Ectodermal cell (in vitro differentiated cells): Measurements from ENCODE around the gene PDZK1.
"Not testable (repeated sequence)": the region's sequence is repeated elsewhere in the genome, so short reads cannot be mapped to it uniquely, and the experiment has no call there.

ENCODE experiments used
- H3K27ac ChIP-seq: 2 replicates; pipeline ENCODE4 v1.7.0; 2013; ENCODE audit warnings: mild to moderate bottlenecking, low read depth, low read length; ENCODE audit not compliant: insufficient read depth, poor library complexity, severe bottlenecking
- H3K27me3 ChIP-seq: 2 replicates; pipeline ENCODE4 v1.7.0; 2013; ENCODE audit warnings: mild to moderate bottlenecking, low read length; ENCODE audit not compliant: insufficient read depth, control insufficient read depth, poor library complexity, severe bottlenecking
- H3K36me3 ChIP-seq: one replicate; pipeline ENCODE4 v1.7.0; 2013; ENCODE audit warnings: low read length; ENCODE audit not compliant: control insufficient read depth, insufficient read depth
- H3K4me1 ChIP-seq: one replicate; pipeline ENCODE4 v1.7.0; 2013; ENCODE audit warnings: low read length; ENCODE audit not compliant: control insufficient read depth, insufficient read depth
- H3K4me3 ChIP-seq: 2 replicates; pipeline ENCODE4 v1.7.0; 2013; ENCODE audit warnings: low read depth, low read length, control low read depth; ENCODE audit not compliant: insufficient read depth
- H3K9me3 ChIP-seq: 2 replicates; pipeline ENCODE4 v1.7.0; 2013; ENCODE audit warnings: mild to moderate bottlenecking, low read length, moderate library complexity; ENCODE audit not compliant: control insufficient read depth
- WGBS, 2 experiments: methylation state at CpG; one replicate each; pipeline ENCODE4 v1.1.7; 2013; ENCODE audit warnings: missing lambda C conversion rate in 2 of 2; 5-methylcytosine and 5-hydroxymethylcytosine counted together

Gene PDZK1

GRCh38 chr1:145692785-145693443 lies 14.3 kb downstream of the PDZK1 start:
- WGBS, 2 experiments = 91 to 96% methylated on average over 11 of the region's 11 CpGs
- Histone ChIP-seq H3K36me3 (no peaks in the 10 kb centered on the region), H3K4me3 (no peak overlapping the region), H3K9me3 (no peaks in the 10 kb centered on the region), H3K4me1 (no peaks in the 10 kb centered on the region), H3K27ac (no peak overlapping the region), H3K27me3 (no peaks in the 10 kb centered on the region)

DNA sequence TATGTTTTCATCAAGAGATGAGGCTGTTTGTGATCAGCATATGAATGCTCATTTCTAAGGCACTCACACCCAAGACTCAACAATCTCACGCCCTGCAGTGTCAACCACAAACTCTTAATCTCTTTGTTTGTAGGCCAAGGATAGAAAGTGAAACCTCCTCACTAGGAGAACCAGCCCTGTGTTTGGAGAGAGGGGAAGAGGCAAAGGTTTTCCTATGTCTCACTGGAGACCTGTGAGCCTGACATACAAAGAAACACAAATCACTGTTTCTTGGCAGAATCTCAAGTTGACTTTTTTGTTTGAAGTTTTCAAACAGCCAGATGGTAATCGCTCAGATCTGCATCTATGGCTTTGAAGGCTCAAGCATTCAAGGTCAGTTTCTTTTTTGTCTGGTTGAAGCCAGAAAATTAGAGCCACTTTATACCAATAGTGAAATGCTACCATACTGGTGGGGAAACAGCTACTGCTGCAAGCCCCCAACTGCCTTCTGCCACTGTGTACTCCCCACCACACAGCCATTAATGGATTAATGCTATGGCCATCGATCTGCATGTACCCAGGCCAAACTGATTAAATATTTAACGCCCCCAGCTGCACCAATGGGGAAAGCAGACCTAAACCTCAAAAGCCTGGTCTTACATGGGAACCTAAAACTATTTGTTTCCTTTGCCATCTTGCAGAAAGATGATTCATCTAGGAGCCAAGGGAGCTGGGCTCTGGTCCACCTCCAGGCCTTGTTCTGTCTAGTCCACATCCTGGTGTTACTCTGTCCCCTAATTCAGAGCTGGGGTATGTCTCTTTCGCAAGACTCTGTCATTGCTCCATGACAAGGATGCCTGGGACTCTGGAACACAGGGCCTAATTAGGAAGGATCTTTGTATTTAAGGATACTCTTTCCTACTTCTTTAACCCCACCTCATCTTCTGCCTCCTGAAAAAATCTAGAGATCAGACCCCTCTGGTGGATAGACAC lies 16.3 kb downstream of the PDZK1 start:
- Histone ChIP-seq H3K36me3 (no peaks in the 10 kb centered on the region), H3K27me3 (no peaks in the 10 kb centered on the region), H3K4me3 (no peak overlapping the region), H3K27ac (no peak overlapping the region), H3K9me3 (no peaks in the 10 kb centered on the region), H3K4me1 (no peaks in the 10 kb centered on the region)
- WGBS, 2 experiments = 92 to 94% methylated on average over 4 to 5 of the region's 5 CpGs

DNA sequence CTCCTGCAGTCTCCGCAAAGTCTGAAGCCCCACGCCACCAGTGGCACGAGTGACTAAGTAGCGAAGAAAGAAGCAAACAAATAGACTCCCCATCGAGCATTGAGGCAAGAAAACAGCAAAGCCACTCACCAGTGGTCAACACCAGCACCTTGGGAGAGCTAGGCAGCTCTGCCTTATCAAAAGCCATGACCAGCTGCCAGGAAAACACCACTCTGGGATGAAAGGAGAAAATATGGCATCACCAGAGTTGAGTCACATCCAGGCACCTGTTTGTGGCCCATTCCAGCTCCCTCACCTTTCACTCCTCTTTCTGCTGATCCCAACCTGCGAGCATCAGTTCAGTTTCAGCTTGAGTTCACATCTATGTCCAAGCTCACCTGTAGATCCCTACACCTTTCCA lies 17.2 kb downstream of the PDZK1 start:
- 95% methylated on average over 6 of the region's 6 CpGs for whole genome bisulfite sequencing, 2 experiments
- no peaks in the 10 kb centered on the region for H3K27me3 ChIP-seq
- no peak overlapping the region for H3K27ac ChIP-seq
- H3K4me3 ChIP-seq = no peak overlapping the region
- H3K4me1 ChIP-seq = no peaks in the 10 kb centered on the region
- H3K36me3 ChIP-seq = no peaks in the 10 kb centered on the region
- H3K9me3 ChIP-seq = no peaks in the 10 kb centered on the region

DNA sequence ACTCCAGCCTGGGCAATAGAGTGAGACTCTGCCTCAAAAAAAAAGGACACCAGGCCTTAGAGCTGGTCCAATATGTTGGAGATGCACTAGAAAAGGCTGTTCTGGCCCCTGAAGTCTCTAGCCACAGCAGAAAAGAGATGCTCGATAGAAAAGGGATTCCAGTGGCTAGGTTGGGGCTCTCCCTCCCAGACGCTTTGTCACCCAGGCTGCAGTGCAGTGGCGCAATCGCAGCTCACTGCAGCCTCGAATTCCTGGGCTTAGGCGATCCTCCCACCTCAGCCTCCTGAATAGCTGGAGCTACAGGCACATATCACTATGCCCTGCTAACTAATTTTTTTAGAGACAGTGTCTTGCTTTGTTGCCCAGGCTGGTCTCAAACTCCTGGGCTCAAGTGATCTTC lies 18.2 kb downstream of the PDZK1 start:
- no peaks in the 10 kb centered on the region for H3K36me3 ChIP-seq
- H3K4me1 ChIP-seq = no peaks in the 10 kb centered on the region
- 94 to 95% methylated on average over 6 of the region's 6 CpGs for WGBS, 2 experiments
- no peaks in the 10 kb centered on the region for H3K27me3 ChIP-seq
- no peak overlapping the region for H3K4me3 ChIP-seq
- H3K9me3 ChIP-seq = no peaks in the 10 kb centered on the region
- H3K27ac ChIP-seq = no peak overlapping the region

GRCh38 chr1:145688328-145688727 lies 18.8 kb downstream of the PDZK1 start:
- no peak overlapping the region for H3K4me3 ChIP-seq
- no peaks in the 10 kb centered on the region for H3K27me3 ChIP-seq
- no peaks in the 10 kb centered on the region for H3K4me1 ChIP-seq
- H3K9me3 ChIP-seq = no peaks in the 10 kb centered on the region
- WGBS, 2 experiments = 65 to 73% methylated on average over 4 of the region's 4 CpGs
- no peak overlapping the region for H3K27ac ChIP-seq
- no peaks in the 10 kb centered on the region for H3K36me3 ChIP-seq

DNA sequence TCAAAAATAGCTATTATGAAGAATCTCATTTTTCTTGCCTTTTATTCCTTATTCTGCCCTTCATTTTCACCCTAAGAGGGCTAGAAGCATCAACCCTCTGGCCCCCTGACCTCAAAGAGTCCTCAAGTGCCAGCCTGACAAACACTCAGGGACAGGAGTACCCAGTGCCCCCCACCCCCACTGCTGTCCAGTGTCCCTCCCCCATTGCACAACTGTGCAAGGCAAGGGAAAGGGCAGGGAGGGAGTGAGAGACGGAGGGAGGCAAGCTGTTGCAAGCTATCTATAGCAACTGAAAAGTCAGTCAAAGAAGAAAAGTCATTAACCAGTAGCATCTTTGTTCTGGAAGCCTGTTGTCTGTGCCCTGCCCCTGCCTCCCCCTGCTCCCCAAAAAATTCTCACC lies 21.1 kb downstream of the PDZK1 start:
- H3K9me3 ChIP-seq, H3K27me3 ChIP-seq, H3K36me3 ChIP-seq, H3K4me3 ChIP-seq, H3K27ac ChIP-seq, H3K4me1 ChIP-seq: not testable (repeated sequence)
- WGBS, 2 experiments = 90 to 100% methylated on average over 1 of the region's 1 CpG

- not testable (repeated sequence) for H3K27me3 ChIP-seq
These were observed 22.3 kb downstream of the PDZK1 start for GRCh38 chr1:145684858-145685257.

DNA sequence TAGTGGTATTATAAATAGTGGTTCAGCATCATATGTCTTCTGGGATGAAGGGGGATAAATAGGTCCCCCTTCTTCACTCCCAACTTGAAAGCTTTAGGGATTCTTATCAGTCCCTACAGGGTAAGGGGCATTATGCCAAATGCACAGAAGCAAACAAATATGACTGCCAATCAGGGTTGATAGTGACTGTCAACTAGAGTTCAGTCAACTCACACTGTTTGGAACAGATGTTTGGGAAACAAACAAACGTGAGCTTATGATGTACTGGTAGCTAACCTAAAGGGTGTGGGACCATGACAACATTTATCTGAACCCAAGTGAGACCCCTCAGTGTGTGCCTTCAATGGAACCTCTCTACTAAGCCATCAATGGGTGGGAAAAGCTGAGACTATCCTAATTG lies 34.0 kb downstream of the PDZK1 start:
- H3K36me3 ChIP-seq, H3K27ac ChIP-seq, H3K4me1 ChIP-seq, H3K4me3 ChIP-seq, H3K9me3 ChIP-seq, H3K27me3 ChIP-seq: not testable (repeated sequence)
- no CpG with 5 or more reads among the region's 1 CpG for WGBS, 2 experiments

More at GRCh38 chr1:145684858-145685257, 22.3 kb downstream of the PDZK1 start:
- 100% methylated on average over 2 of the region's 3 CpGs; no CpG with 5 or more reads in 1 of the 2 experiments for WGBS, 2 experiments
- not testable (repeated sequence) for H3K4me1 ChIP-seq, H3K9me3 ChIP-seq, H3K27ac ChIP-seq, H3K36me3 ChIP-seq, H3K4me3 ChIP-seq

- H3K36me3 ChIP-seq, H3K27me3 ChIP-seq, H3K9me3 ChIP-seq, H3K27ac ChIP-seq, H3K4me1 ChIP-seq, H3K4me3 ChIP-seq: not testable (repeated sequence)
- no CpG with 5 or more reads among the region's 3 CpGs for WGBS, 2 experiments
These were observed 36.0 kb downstream of the PDZK1 start for GRCh38 chr1:145670995-145671745.

DNA sequence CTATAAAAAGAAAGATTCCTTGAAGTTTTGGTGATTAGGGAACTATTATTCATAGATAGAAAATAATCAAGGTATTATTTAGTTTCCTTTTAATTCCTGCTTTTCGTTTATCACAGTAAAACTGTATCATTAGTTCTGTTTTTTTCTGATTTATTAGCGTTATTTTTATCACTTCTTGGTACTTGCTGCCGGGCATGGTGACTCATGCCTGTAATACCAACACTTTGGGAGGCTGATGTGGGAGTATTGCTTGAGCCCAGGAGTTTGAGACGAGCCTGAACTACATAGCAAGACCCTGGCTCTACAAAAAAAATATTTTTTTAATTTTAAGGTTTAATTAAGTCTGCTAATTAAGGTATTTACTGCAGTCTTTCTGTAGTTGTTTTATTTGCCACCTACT lies 42.2 kb downstream of the PDZK1 start:
- H3K4me3 ChIP-seq, H3K27ac ChIP-seq, H3K9me3 ChIP-seq, H3K4me1 ChIP-seq, H3K27me3 ChIP-seq, H3K36me3 ChIP-seq: not testable (repeated sequence)
- WGBS, 2 experiments = 91 to 97% methylated on average over 2 to 3 of the region's 4 CpGs
